Measurements from ENCODE around the gene MYO7A. TPM values are rescaled to one million over a fixed set of nuclear protein-coding genes. Genes with fewer than 3 reads are reported as not detected.
A peak's percentile ranks its signal among the peaks of the same experiment; 100 is the strongest.
"Not testable (repeated sequence)": the region's sequence is repeated elsewhere in the genome, so short reads cannot be mapped to it uniquely, and the experiment has no call there.

Gene MYO7A
- total RNA-seq, 1 donor from 2014 or later, result 0.23 TPM

DNA sequence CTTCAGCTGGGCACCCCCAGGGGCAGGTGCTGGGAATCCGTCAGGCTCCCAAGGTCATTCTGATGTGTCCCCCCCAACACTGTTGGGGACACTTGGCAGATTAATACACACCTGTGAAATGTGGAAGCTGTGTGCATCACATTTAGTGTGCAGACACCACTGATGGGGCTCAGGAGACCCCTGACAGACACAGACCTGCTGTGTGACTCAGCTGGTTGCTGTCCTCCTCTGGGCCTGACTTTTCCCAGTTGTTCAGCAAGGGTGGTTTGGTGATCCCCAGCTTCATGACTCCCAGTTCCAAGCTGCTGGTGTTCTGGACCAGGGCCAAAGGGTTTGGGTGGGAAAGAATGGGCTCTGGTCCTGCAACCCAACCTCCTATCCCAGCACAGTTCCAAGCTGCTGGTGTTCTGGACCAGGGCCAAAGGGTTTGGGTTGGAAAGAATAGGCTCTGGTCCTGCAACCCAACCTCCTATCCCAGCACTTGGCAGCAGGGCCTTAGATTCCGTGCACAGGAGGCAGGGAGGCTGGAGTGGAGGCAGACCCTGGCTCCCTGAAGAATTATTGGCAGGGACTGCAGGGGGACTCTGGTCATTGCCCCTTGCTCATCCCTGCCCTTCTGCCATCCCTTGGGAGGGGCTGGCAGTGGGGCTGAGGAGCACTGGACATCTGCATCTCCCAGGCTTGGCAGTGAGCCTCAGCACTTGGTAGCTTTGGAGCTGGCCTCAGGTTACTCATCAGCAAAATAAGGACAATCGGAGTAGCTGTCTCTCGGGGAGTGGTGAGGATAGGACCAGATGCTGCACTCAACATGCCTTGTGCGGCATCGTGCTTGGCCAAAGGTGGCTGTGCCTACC, 33.8 kb upstream of the MYO7A start:
- no peak overlapping the region for H3K4me3 ChIP-seq (ENCODE audit: low read depth, low read length)
- TF ChIP-seq, protein P1, sequence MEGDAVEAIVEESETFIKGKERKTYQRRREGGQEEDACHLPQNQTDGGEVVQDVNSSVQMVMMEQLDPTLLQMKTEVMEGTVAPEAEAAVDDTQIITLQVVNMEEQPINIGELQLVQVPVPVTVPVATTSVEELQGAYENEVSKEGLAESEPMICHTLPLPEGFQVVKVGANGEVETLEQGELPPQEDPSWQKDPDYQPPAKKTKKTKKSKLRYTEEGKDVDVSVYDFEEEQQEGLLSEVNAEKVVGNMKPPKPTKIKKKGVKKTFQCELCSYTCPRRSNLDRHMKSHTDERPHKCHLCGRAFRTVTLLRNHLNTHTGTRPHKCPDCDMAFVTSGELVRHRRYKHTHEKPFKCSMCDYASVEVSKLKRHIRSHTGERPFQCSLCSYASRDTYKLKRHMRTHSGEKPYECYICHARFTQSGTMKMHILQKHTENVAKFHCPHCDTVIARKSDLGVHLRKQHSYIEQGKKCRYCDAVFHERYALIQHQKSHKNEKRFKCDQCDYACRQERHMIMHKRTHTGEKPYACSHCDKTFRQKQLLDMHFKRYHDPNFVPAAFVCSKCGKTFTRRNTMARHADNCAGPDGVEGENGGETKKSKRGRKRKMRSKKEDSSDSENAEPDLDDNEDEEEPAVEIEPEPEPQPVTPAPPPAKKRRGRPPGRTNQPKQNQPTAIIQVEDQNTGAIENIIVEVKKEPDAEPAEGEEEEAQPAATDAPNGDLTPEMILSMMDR (conservative IDR thresholded peaks at IDR 0.05; ENCODE audit: low read depth, low read length), result no peak

DNA sequence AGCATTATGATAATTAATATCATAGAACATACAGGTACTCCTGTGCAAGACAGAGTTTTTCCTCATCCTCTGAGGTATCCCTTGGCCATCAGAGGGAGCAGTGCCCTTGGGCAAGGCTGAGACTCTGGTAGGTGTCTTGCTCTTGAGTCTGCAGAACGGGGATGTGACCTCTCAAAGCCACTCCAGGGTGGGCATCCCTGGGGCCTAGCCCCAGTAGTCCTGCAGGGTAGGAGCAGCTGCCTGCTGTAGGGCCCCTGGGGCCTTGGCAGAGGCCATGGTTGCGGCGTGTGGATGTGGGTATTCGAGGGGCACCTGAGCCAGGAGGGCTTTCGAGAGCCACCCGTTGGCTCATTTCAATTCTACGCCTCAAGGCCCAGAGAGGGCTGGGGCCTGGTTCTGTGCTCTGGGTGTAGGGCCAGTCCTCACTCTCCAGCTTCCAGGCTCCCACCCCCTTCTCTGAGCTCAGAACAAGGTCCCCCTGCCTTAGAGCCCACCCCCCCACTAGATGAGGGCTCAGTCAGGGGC, 33.1 kb upstream of the MYO7A start:
- no peak for DNase-seq (ENCODE audit: low read depth)
- TF ChIP-seq, protein P1 (conservative IDR thresholded peaks at IDR 0.05; ENCODE audit: low read depth, low read length), result peak; percentile 44
- no peak overlapping the region for H3K4me3 ChIP-seq (ENCODE audit: low read depth, low read length)

More for the DNA sequence above, 33.8 kb upstream of the MYO7A start:
- DNase-seq (ENCODE audit: low read depth), result no peak

- no peak for DNase-seq (ENCODE audit: low read depth)
- no peak overlapping the region for H3K4me3 ChIP-seq (ENCODE audit: low read depth, low read length)
- TF ChIP-seq, protein P1 (conservative IDR thresholded peaks at IDR 0.05; ENCODE audit: low read depth, low read length), result no peak
Measured at GRCh38 chr11:77095551-77096490, 32.2 kb upstream of the MYO7A start.

DNA sequence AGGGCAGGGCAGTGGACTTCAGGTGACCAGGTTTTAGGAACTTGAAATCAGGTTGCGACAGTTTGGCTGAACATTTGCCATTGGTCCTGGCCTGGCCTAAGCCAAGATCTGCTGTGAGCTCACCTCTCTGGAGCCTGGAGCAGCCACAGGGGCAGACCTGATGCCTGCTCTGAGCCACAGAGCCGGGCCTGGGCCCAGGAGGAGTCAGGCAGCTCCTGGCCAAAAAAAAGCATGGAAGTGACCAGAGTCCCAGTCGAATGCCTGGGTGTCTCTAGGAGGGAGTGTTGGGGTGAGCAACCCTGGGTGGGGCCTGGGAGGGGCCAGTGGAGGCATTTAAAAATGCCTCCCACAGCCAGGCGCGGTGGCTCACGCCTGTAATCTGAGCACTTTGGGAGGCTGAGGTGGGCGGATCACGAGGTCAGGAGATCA, 31.4 kb upstream of the MYO7A start:
- TF ChIP-seq, protein P1 (conservative IDR thresholded peaks at IDR 0.05; ENCODE audit: low read depth, low read length), result no peak
- H3K4me3 ChIP-seq (ENCODE audit: low read depth, low read length), result no peak overlapping the region
- no peak for DNase-seq (ENCODE audit: low read depth)

DNA sequence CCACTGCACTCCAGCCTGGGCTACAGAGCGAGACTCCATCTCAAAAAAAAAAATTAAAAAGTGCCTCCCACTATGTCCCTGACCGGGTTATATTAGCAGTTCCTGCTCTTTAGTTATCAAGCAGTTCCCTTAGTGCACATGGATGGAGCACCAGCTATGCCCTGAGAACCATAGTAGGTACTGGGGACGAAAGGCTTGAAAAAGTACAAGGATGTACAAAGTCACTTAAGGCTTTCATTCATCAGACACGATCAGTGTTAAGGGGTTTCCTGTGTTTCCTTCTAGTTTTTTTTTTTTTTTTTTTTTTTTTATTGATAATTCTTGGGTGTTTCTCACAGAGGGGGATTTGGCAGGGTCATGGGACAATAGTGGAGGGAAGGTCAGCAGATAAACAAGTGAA, 30.9 kb upstream of the MYO7A start:
- not testable (repeated sequence) for DNase-seq (ENCODE audit: low read depth); H3K4me3 ChIP-seq (ENCODE audit: low read depth, low read length)

DNA sequence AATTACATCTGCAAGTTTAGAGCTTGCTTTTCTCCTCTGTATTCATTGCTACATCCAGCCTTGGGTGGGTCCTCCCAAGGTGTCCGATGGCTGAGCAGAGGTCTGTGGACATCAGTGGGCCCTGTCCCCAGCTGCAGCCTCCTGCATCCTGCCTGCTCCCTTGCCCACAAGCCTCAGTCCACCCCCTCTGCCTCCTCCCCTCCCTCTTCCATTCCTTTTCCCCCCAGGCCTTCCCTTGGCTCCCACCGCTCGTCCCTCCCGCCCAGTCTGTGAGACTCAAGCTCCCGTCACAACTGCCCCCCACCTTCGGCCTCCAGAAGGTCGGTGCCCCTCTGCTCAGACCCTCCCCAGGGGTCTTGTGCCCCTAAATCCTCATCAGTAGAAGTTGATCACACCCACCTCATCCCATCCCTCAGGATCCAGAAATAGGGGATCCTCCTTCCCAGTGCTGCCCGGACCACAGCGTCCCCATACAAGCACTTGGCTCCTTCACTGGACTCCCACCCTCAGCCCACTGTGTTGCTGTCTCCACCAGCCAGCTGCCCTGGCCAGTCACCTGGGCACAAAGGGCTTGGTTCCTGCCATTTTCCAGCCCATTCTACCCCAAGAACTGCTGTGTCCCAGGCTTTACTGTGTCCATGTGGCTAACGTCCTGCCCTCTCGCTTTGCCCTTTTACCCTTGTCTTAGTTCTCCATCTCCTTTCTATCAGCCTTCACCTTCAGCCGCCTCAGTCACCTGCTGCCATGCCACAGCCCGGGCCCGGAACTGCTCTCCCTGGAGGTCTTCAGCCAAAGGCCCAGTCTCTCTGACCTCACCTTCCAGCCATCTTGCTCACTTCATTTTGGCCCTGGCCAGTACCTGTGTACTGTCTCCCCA, 27.6 kb upstream of the MYO7A start:
- no peak for DNase-seq (ENCODE audit: low read depth)
- no peak overlapping the region for H3K4me3 ChIP-seq (ENCODE audit: low read depth, low read length)
- TF ChIP-seq, protein P1 (conservative IDR thresholded peaks at IDR 0.05; ENCODE audit: low read depth, low read length), result no peak

Measured in epithelial cell of proximal tubule (primary cell).